SK-N-SH treated with all-trans-retinoic acid at 6 μM for 48 hours (cell line): Measurements from ENCODE around the gene GRIN2B.

Experiments used
- ISL1 ChIP-seq: fragments of 250-450 bp; sonication (Bioruptor Pico); IDR thresholded peaks from 2 replicates; pipeline ENCODE4 v2.1.2; 2022; ENCODE audit warnings: mild to moderate bottlenecking, moderate library complexity
- ZNF70 ChIP-seq: fragments of 450-650 bp; formaldehyde crosslinking; IDR thresholded peaks from 2 replicates; pipeline ENCODE4 v1.5.0; 2020; ENCODE audit warnings: mild to moderate bottlenecking, moderate library complexity
- TF ChIP-seq, protein P1 (sequence below): fragments of 250-450 bp; sonication (Bioruptor Pico); IDR thresholded peaks from 2 replicates; pipeline ENCODE4 v1.5.1; 2020; ENCODE audit warnings: low read depth, mild to moderate bottlenecking, moderate library complexity
- TF ChIP-seq, protein P2 (sequence below): fragments of 250-450 bp; sonication (Bioruptor Pico); IDR thresholded peaks from 2 replicates; pipeline ENCODE4 v1.5.1; 2021; ENCODE audit warnings: mild to moderate bottlenecking, moderate library complexity
- TF ChIP-seq, protein P3 (sequence below): fragments of 250-450 bp; sonication (Bioruptor Pico); IDR thresholded peaks from 2 replicates; pipeline ENCODE4 v1.8.0; 2020; ENCODE audit warnings: mild to moderate bottlenecking, moderate library complexity, borderline replicate concordance

DNA sequence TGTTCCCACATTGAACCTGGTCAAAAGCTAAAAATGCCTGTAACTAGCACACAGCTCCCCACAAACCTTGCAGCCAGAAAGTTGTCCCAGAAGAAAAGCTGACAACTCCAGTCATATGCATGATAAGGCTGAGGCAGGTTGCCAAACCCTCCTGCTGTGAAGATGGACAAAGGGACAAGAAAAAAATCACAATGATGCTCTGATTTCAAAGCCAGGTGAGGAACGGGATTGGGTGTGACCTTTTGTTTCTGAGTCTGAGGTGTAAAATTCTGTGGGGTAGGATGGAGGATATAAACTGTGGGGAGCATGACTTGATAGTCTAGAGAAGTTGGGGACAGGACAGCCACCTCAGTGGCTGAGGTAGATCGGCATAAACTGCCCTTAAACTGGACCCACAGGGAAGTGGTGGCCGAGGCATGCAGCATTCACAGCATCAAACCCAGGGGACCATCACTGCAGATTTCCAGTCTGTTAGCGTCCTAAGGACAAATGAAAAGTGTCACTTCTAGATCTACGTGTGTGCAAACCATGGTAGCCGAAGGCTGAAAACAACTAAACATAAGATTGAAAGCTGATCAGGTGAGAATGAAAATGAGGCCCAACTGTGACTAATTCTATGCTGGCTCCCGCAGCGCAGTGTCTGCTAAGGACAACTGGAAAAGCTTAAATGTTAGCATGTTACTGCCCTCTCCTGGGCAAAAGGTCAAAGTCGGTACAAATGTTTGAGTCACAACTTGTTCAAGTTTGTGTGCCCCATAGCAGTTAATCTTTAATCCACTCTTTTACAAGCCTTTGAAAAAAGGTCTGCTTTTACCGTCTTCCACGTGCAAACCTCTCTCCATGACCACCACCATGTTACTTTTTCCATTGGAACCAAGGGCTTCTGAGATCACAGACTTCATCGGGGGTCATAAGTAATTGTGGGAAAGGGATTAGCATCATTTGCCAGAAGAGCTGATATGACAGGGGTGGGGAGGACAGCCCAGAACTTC, 39.8 kb downstream of the GRIN2B start:
- TF ChIP-seq ZNF70 (CRISPR knock-in tag) (no peak), ISL1 (CRISPR knock-in tag) (no peak)
- TF ChIP-seq, protein P1, sequence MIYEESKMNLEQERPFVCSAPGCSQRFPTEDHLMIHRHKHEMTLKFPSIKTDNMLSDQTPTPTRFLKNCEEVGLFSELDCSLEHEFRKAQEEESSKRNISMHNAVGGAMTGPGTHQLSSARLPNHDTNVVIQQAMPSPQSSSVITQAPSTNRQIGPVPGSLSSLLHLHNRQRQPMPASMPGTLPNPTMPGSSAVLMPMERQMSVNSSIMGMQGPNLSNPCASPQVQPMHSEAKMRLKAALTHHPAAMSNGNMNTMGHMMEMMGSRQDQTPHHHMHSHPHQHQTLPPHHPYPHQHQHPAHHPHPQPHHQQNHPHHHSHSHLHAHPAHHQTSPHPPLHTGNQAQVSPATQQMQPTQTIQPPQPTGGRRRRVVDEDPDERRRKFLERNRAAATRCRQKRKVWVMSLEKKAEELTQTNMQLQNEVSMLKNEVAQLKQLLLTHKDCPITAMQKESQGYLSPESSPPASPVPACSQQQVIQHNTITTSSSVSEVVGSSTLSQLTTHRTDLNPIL (CRISPR knock-in tag): no peak
- TF ChIP-seq, protein P2, sequence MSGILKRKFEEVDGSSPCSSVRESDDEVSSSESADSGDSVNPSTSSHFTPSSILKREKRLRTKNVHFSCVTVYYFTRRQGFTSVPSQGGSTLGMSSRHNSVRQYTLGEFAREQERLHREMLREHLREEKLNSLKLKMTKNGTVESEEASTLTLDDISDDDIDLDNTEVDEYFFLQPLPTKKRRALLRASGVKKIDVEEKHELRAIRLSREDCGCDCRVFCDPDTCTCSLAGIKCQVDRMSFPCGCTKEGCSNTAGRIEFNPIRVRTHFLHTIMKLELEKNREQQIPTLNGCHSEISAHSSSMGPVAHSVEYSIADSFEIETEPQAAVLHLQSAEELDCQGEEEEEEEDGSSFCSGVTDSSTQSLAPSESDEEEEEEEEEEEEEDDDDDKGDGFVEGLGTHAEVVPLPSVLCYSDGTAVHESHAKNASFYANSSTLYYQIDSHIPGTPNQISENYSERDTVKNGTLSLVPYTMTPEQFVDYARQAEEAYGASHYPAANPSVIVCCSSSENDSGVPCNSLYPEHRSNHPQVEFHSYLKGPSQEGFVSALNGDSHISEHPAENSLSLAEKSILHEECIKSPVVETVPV: no peak
- TF ChIP-seq, protein P3, sequence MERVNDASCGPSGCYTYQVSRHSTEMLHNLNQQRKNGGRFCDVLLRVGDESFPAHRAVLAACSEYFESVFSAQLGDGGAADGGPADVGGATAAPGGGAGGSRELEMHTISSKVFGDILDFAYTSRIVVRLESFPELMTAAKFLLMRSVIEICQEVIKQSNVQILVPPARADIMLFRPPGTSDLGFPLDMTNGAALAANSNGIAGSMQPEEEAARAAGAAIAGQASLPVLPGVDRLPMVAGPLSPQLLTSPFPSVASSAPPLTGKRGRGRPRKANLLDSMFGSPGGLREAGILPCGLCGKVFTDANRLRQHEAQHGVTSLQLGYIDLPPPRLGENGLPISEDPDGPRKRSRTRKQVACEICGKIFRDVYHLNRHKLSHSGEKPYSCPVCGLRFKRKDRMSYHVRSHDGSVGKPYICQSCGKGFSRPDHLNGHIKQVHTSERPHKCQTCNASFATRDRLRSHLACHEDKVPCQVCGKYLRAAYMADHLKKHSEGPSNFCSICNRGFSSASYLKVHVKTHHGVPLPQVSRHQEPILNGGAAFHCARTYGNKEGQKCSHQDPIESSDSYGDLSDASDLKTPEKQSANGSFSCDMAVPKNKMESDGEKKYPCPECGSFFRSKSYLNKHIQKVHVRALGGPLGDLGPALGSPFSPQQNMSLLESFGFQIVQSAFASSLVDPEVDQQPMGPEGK (CRISPR knock-in tag): no peak
